K562 (cell line): Measurements from ENCODE around the gene C8A. TPM values are rescaled to one million over a fixed set of nuclear protein-coding genes. Genes with fewer than 3 reads are reported as not detected.

Experiments used
- ATAC-seq: fragments of 200-7000 bp; cut with Tn5 transposase; 3 replicates; pipeline ENCODE4 v1.9.1; 2020; ENCODE audit warnings: moderate library complexity
- BruUV-seq: library from RNA; stranded (reverse); fragments of 400-500 nt; replicated peaks from 2 replicates; lab custom pipeline; 2021; lab: Mats Ljungman, UMichigan
- CTCF ChIA-PET: fragments of 300-600 bp; formaldehyde crosslinking; extraction: SDS; loops from one replicate; lab custom pipeline; 2021; ENCODE audit warnings: low intra/inter-chr PET ratio; lab: Yijun Ruan, JAX
- POLR2A ChIA-PET: fragments of 300-600, 350-650 bp; sonication (Branson Sonifier 250); formaldehyde crosslinking; extraction: SDS; loops from one replicate; lab custom pipeline; 2021; ENCODE audit warnings: antibody characterized with exemption, inconsistent platforms; lab: Yijun Ruan, JAX
- DNase-seq, 4 experiments: peaks; one replicate each; pipeline versions ENCODE4 v3.0.0 to v3.0.0-alpha.2; 2011 to 2018; ENCODE audit warnings: low spot score in 3 of 4, mixed read lengths in 3 of 4; ENCODE audit errors: extremely low read depth in 1 of 4
- FAIRE-seq: peaks from 2 replicates; lab custom pipeline; 2011; peaks lifted over from hg19 to GRCh38; lab: Jason Lieb, UNC
- H2AFZ ChIP-seq: 2 replicates; pipeline ENCODE4 v1.6.0; 2011; ENCODE audit warnings: low read depth, low read length, control low read depth, inconsistent platforms
- H3K27ac ChIP-seq: fragments of 200-600 bp; 3 replicates; pipeline ENCODE4 v1.8.0; 2011; ENCODE audit warnings: low read depth, mild to moderate bottlenecking, control low read depth, inconsistent platforms, low read length, moderate library complexity, mixed read lengths; ENCODE audit errors: extremely low read depth
- H3K27me3 ChIP-seq, 2 experiments: fragments of 300-600 bp in 1 of 2; 2 replicates in 1 of 2; 3 replicates in 1 of 2; pipeline versions ENCODE4 v1.6.0 to v1.8.0; 2011; ENCODE audit warnings: inconsistent platforms in 2 of 2, low read length in 2 of 2, mild to moderate bottlenecking in 1 of 2, mixed read lengths in 1 of 2, moderate library complexity in 1 of 2; ENCODE audit not compliant: control insufficient read depth in 2 of 2, insufficient read depth in 2 of 2
- H3K36me3 ChIP-seq: fragments of 300-600 bp; 3 replicates; pipeline ENCODE4 v1.8.0; 2011; ENCODE audit warnings: mild to moderate bottlenecking, low read length, inconsistent platforms; ENCODE audit not compliant: control insufficient read depth, insufficient read depth
- H3K4me1 ChIP-seq, 2 experiments: fragments of 200-600 bp in 1 of 2; replicated peaks in 1 of 2; 2 replicates in 1 of 2; 3 replicates in 1 of 2; pipeline versions ENCODE4 v1.5.1 to v1.8.0; 2011; ENCODE audit warnings: inconsistent platforms in 2 of 2, low read length in 2 of 2, mild to moderate bottlenecking in 1 of 2, mixed read lengths in 1 of 2, moderate library complexity in 1 of 2; ENCODE audit not compliant: control insufficient read depth in 2 of 2, insufficient read depth in 2 of 2
- H3K4me2 ChIP-seq: 2 replicates; pipeline ENCODE4 v1.6.1; 2011; ENCODE audit warnings: low read length, control low read depth, inconsistent platforms, mixed read lengths; ENCODE audit not compliant: insufficient read depth
- H3K4me3 ChIP-seq: fragments of 200-600 bp; sonication (generic), shearing (Covaris generic); 2 replicates; pipeline ENCODE4 v1.5.1; 2016; ENCODE audit warnings: control low read depth, inconsistent platforms
- H3K79me2 ChIP-seq: fragments of 200-600 bp; 3 replicates; pipeline ENCODE4 v1.8.0; 2011; ENCODE audit warnings: low read length, inconsistent platforms; ENCODE audit not compliant: control insufficient read depth, insufficient read depth
- H3K9ac ChIP-seq, 2 experiments: 2 replicates each; pipeline versions ENCODE4 v1.6.0 to v1.6.1; 2011; ENCODE audit warnings: low read depth in 2 of 2, low read length in 2 of 2, control low read depth in 1 of 2, inconsistent platforms in 1 of 2, mild to moderate bottlenecking in 1 of 2, mixed read lengths in 1 of 2; ENCODE audit not compliant: insufficient read depth in 1 of 2
- H3K9me1 ChIP-seq: one replicate; pipeline ENCODE4 v1.6.0; 2011; ENCODE audit warnings: inconsistent platforms, mild to moderate bottlenecking, low read length, moderate library complexity; ENCODE audit not compliant: control insufficient read depth, insufficient read depth
- H3K9me3 ChIP-seq: replicated peaks from 2 replicates; pipeline ENCODE4 v1.5.1; 2011; ENCODE audit warnings: low read depth, low read length, inconsistent platforms; ENCODE audit not compliant: control insufficient read depth, insufficient read depth
- H4K20me1 ChIP-seq: replicated peaks from 2 replicates; pipeline ENCODE4 v1.6.1; 2011; ENCODE audit warnings: low read length, inconsistent platforms, mixed read lengths; ENCODE audit not compliant: control insufficient read depth, insufficient read depth
- CSDE1 ChIP-seq, 2 experiments: fragments of 450-650 bp; IDR thresholded peaks; 2 replicates each; pipeline ENCODE4 v1.6.1; 2016; ENCODE audit warnings: mild to moderate bottlenecking in 1 of 2
- MAX ChIP-seq: sonication (generic); formaldehyde crosslinking; IDR thresholded peaks from 2 replicates; pipeline ENCODE4 v1.9.0; 2022; ENCODE audit warnings: mild to moderate bottlenecking, missing genetic modification reagents
- MTA2 ChIP-seq: fragments of 450-650 bp; IDR thresholded peaks from 2 replicates; pipeline ENCODE4 v1.6.1; 2016; ENCODE audit warnings: low read depth
- SP2 ChIP-seq: IDR thresholded peaks from 2 replicates; pipeline ENCODE4 v1.6.1; 2011; ENCODE audit warnings: mild to moderate bottlenecking, low read depth, low read length, moderate library complexity; ENCODE audit not compliant: poor library complexity, severe bottlenecking; ENCODE audit errors: extremely low read depth
- TAF15 ChIP-seq: fragments of 200-400 bp; formaldehyde crosslinking; IDR thresholded peaks from 2 replicates; pipeline ENCODE4 v1.6.1; 2017; ENCODE audit warnings: mild to moderate bottlenecking, low read depth, low read length, moderate library complexity
- ZNF277 ChIP-seq: fragments of 250-450 bp; sonication (Bioruptor Pico); IDR thresholded peaks from 2 replicates; pipeline ENCODE4 v1.8.0; 2022; ENCODE audit warnings: inconsistent platforms, mild to moderate bottlenecking, moderate library complexity, borderline replicate concordance
- ZNF707 ChIP-seq: fragments of 250-450 bp; sonication (Bioruptor Pico); conservative IDR thresholded peaks from 2 replicates; pipeline ENCODE4 v1.8.0; 2022; ENCODE audit warnings: inconsistent platforms, mild to moderate bottlenecking, moderate library complexity
- whole genome bisulfite sequencing: fragments of 100-300 bp; shearing (Covaris generic); methylation state at CpG from one replicate; pipeline ENCODE4 v1.1.6; 2016; ENCODE audit warnings: low coverage, mixed read lengths; ENCODE audit not compliant: insufficient coverage; ENCODE audit errors: missing lambda C conversion rate; 5-methylcytosine and 5-hydroxymethylcytosine counted together
- in situ Hi-C: fragments of 300-500 bp; cut with MboI; formaldehyde crosslinking; loops from 4 replicates; pipeline ENCODE4 v1.15.0; 2018; ENCODE audit warnings: inconsistent platforms, mixed read lengths
- intact Hi-C: fragments of 100-400 bp; cut with micrococcal nuclease; formaldehyde crosslinking; loops from 2 replicates; pipeline ENCODE4 v1.14.2; 2022
- polyA plus RNA-seq, 8 experiments: library from polyadenylated mRNA; depleted of rRNA in 4 of 8; stranded (reverse) in 5 of 8; unstranded in 3 of 8; fragments of >200 nt; fragmentation: Nextera tagmentation in 2 of 8; fragmentation: Illumina TruSeq in 1 of 8; extraction: Ambion mirVana in 2 of 8; extraction: Trizol in 1 of 8; gene quantifications; 2 replicates each; pipeline versions ENCODE4 v1.2.1 to v1.2.3, GENCODE V29; 2011 to 2014; ENCODE audit warnings: inconsistent platforms in 1 of 8, missing spikeins in 1 of 8
- total RNA-seq, 7 experiments: library from RNA; depleted of rRNA in 6 of 7; stranded (reverse); fragments of >200 nt in 6 of 7; fragmentation: Illumina TruSeq in 2 of 7; extraction: Trizol in 2 of 7; gene quantifications; 2 replicates each; pipeline versions ENCODE4 v1.2.1 to v1.2.3, GENCODE V29; 2011 to 2021; ENCODE audit warnings: low replicate concordance in 1 of 7

Gene C8A
- total and polyA plus RNA-seq, 9 of the 15 experiments (the other 6 are each of a cell fraction or from before 2014, with no cell fraction given) = 0.09 TPM; not detected in 8

- TF ChIP-seq MTA2 (no peak), ZNF277 (CRISPR knock-in tag) (no peak), CSDE1 (IDR thresholded peaks at IDR 0.05) (no peak), TAF15 (no peak), ZNF707 (CRISPR knock-in tag) (no peak), MAX (no peak)
- TF ChIP-seq, all 486 proteins: peak for 0
Measured at GRCh38 chr1:56877973-56878372, 23.4 kb downstream of the C8A start (continued).

- Histone ChIP-seq H3K9me3 (no peaks in the 10 kb centered on the region), H3K9me1 (no peaks in the 10 kb centered on the region), H2AFZ (no peak overlapping the region), H4K20me1 (no peaks in the 10 kb centered on the region), H3K4me3 (no peak overlapping the region), H3K79me2 (no peaks in the 10 kb centered on the region), H3K27me3 (no peaks in the 10 kb centered on the region), H3K27ac (no peak overlapping the region), H3K36me3 (no peaks in the 10 kb centered on the region), H3K4me1 (no peaks in the 10 kb centered on the region), H3K4me2 (no peak overlapping the region), H3K9ac (no peak overlapping the region)
- ChIA-PET POLR2A (no interaction called here), CTCF (no interaction called here)
- no TSS peak for BruUV-seq
- 0% methylated on average over 1 of the region's 1 CpG for WGBS
- ATAC-seq (no peak), DNase-seq (no peak), FAIRE-seq (no peak)
- intact Hi-C loops = no loop called here
- TF ChIP-seq SP2 = no peak
- in situ Hi-C loops = no loop called here
Measured at GRCh38 chr1:56880774-56881173, 26.2 kb downstream of the C8A start.
